Mucosa of descending colon (tissue), 3 donors: ENCODE measurements around the gene GLO1. TPM values are rescaled to one million over a fixed set of nuclear protein-coding genes. Genes with fewer than 3 reads are reported as not detected.

Source experiments
- ATAC-seq: fragments of 200-7000 bp; cut with Tn5 transposase; one replicate; pipeline ENCODE4 v1.9.1; 2020; ENCODE audit warnings: mild to moderate bottlenecking, moderate library complexity
- DNase-seq, 3 donors: peaks; one replicate each; pipeline ENCODE4 v3.0.0-alpha.2; 2020
- H3K36me3 ChIP-seq: fragments of 200-600 bp; one replicate; pipeline ENCODE4 v1.8.0; 2021; ENCODE audit warnings: low read depth, mild to moderate bottlenecking
- H3K4me1 ChIP-seq: fragments of 200-600 bp; one replicate; pipeline ENCODE4 v1.8.0; 2021; ENCODE audit warnings: low read depth, mild to moderate bottlenecking
- H3K4me3 ChIP-seq: fragments of 200-600 bp; one replicate; pipeline ENCODE4 v1.8.0; 2021; ENCODE audit warnings: mild to moderate bottlenecking
- H3K9me3 ChIP-seq: fragments of 200-600 bp; one replicate; pipeline ENCODE4 v1.8.0; 2021; ENCODE audit warnings: mild to moderate bottlenecking
- CTCF ChIP-seq: fragments of 200-600 bp; IDR thresholded peaks from one replicate; pipeline ENCODE4 v1.8.0; 2022; ENCODE audit warnings: antibody characterized with exemption, mild to moderate bottlenecking
- intact Hi-C, 2 donors: fragments of 100-400 bp; cut with DNase I in 1 of 2; cut with micrococcal nuclease in 1 of 2; formaldehyde crosslinking; loops; one replicate each; pipeline versions ENCODE4 v1.11.0 to v1.11.1; 2022; cut with DNase I, micrococcal nuclease
- total RNA-seq, 3 donors: library from RNA; stranded (reverse); fragmentation: NEBNext Ultra II Directional in 2 of 3; extraction: Animal tissue kit (Norgen Biotek cat#: 25700) in 2 of 3; gene quantifications; one replicate each; pipeline versions ENCODE4 v1.2.1 to v1.2.4, GENCODE V29; 2021 to 2023
- donor health status: DM: no; HTN: no; CAD: no; lungs with moderate emphysema.
- donor health status: DM: no; HTN: no; CAD: no.
- donor health status: DM: no; HTN: yes; CAD: no.

GLO1 gene
- total RNA-seq, 3 donors from 2014 or later: 37.9 to 55.4 (median 47.3) TPM

DNA sequence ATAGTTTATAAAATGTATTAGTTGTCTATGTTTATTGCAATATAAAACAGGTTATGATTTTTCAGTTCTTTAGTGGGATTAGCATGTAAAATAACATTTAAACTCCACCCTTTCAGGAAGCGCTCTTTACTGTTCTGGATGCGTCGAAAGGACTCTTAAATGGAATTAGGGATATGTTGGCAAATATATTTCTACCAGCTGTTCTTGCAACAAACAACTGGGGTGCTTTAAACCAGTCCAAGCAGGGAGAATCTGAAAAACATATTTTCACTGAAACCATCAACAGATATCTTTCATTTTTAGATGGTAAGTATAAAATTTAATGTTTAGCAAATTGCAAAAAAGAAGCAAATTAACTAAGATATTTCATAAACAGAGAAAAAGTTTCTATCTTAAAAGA lies 34.0 kb upstream of the GLO1 start:
- Histone ChIP-seq H3K4me1 (no peaks in the 10 kb centered on the region), H3K9me3 (no peaks in the 10 kb centered on the region), H3K4me3 (no peak overlapping the region), H3K36me3 (no peaks in the 10 kb centered on the region)
- intact Hi-C loops: no loop called here
- no peak for DNase-seq
- no peak for TF ChIP-seq CTCF
- ATAC-seq: no peak

DNA sequence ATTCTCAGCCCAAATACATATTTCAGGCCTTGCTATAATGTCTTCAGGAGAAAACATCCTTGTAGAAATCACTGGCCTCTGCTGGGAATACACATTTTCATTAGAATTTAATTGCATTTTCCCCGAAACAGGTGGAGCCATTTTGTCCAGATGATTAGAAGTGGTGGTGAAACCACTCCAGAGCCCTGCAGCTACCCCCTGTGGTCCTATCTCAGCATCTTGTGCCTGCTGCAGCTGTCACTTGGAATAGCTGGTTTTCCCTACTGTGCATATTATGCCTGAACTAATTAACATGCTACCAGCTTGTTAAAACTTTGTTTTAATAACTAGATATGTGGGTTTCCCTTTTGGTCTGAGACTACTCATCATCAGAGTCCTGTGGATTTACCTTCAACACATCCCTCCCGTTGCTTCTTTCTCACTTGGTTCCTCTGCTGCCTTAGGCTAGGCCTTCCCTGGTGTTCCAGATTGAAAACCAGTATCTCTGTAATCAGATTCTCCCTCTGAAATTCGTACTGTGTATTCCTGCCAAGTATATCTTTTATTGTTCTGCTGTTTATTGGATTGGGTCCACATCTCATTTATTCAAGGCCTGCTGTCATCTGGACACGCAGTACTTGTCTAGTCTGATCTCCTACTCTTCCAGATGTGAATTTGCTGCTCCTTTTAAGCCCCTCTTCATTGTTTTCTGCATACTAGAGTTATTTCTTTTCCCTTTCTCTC lies 27.4 kb upstream of the GLO1 start:
- Histone ChIP-seq H3K4me3 (no peak overlapping the region), H3K9me3 (no peaks in the 10 kb centered on the region), H3K4me1 (no peaks in the 10 kb centered on the region), H3K36me3 (no peaks in the 10 kb centered on the region)
- no peak for ATAC-seq
- intact Hi-C loops: no loop called here
- TF ChIP-seq CTCF: no peak
- DNase-seq: no peak

DNA sequence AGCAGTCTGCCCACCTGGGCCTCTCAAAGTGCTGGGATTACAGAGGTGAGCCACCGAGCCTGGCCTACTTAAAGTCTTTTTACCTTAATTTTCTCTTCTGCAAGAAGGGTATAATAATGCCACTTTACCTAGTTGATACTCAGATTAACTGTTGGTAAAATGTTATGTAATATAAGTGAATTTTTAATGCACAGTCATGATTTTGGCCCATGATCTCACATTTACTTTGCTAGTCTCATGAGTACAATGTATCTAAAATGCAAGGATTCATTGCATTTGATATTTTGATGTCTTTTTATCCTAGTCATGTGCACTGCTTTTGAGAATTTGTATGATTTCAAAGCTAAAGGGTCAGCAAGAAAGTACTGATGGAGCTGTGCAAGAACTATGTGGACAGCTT lies 25.3 kb upstream of the GLO1 start:
- TF ChIP-seq CTCF: no peak
- H3K4me3 ChIP-seq: no peak overlapping the region
- H3K36me3 ChIP-seq: no peaks in the 10 kb centered on the region
- H3K4me1 ChIP-seq: no peaks in the 10 kb centered on the region
- DNase-seq (no peak), ATAC-seq (no peak)
- no peaks in the 10 kb centered on the region for H3K9me3 ChIP-seq
- intact Hi-C loops: no loop called here

DNA sequence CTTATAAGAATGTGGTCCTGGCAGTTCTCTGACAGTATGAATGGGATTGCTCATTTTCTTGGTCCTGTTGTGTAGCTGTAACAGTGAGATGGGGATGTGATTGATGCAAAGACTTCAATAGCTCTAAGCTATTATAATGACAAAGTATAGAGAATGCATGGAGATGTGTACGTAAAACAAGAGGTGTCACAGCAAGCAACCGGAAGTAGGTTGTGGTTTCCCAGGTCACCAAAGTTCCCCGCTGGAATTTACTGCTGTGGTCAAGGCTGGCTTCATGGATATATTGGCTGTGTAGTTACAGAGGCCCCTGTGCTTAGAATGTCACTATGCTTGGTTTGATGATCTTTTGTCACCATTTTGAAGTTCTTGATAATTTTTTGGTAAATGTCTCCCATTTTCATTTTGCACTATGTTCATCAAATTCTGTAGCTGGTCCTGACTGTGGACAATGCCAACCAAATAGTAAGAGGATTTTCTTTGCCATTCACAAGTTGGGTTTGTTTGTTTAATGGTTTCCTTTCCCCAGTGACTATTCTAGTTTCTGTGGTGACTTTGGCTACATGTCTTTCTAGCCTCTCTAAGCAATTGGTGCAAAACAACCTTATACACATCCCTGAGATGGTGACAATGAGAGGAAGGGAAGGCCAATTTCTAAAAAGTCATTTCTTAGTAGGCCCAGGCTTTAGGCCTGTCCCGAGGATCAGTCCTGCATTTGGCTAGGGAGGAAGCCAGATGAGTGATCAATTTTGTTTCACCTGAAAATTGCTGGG lies 22.7 kb upstream of the GLO1 start:
- H3K9me3 ChIP-seq: no peaks in the 10 kb centered on the region
- DNase-seq (no peak), ATAC-seq (no peak)
- intact Hi-C loops: no loop called here
- no peaks in the 10 kb centered on the region for H3K4me1 ChIP-seq
- no peak for TF ChIP-seq CTCF
- H3K4me3 ChIP-seq: no peak overlapping the region
- H3K36me3 ChIP-seq: no peaks in the 10 kb centered on the region

DNA sequence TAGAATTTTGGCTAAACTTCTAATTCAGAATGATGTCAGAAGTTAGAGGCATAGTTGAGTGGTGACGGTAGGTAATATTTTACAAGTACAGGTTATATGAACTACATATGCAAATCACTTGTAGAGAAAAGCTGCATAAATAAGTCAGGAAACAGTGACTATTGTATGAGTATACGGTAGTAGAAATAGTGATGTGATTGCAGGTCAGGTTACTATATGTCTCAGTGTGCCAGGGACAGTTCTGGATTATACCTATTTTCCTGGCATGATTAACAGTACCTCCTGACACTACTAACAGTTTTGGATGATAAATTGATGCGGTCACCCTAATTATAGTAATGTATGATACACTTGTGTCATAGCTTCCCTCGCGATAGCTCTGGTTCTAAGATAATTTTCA lies 21.4 kb upstream of the GLO1 start:
- no peak for DNase-seq
- no peaks in the 10 kb centered on the region for H3K36me3 ChIP-seq
- no peaks in the 10 kb centered on the region for H3K9me3 ChIP-seq
- intact Hi-C loops: no loop called here
- H3K4me3 ChIP-seq: no peak overlapping the region
- no peaks in the 10 kb centered on the region for H3K4me1 ChIP-seq
- ATAC-seq: no peak
- no peak for TF ChIP-seq CTCF
